Cardiac ventricle fibroblast (primary cell): ENCODE measurements around the gene JMJD7. TPM values are rescaled to one million over a fixed set of nuclear protein-coding genes. Genes with fewer than 3 reads are reported as not detected.

Source experiments
- total RNA-seq: library from RNA; depleted of rRNA; stranded (reverse); fragments of >200 nt; gene quantifications from 2 replicates; pipeline ENCODE4 v1.2.3, GENCODE V29; 2015

Gene JMJD7
- total RNA-seq, result 3.0 and 3.6 TPM in 2 replicates

DNA sequence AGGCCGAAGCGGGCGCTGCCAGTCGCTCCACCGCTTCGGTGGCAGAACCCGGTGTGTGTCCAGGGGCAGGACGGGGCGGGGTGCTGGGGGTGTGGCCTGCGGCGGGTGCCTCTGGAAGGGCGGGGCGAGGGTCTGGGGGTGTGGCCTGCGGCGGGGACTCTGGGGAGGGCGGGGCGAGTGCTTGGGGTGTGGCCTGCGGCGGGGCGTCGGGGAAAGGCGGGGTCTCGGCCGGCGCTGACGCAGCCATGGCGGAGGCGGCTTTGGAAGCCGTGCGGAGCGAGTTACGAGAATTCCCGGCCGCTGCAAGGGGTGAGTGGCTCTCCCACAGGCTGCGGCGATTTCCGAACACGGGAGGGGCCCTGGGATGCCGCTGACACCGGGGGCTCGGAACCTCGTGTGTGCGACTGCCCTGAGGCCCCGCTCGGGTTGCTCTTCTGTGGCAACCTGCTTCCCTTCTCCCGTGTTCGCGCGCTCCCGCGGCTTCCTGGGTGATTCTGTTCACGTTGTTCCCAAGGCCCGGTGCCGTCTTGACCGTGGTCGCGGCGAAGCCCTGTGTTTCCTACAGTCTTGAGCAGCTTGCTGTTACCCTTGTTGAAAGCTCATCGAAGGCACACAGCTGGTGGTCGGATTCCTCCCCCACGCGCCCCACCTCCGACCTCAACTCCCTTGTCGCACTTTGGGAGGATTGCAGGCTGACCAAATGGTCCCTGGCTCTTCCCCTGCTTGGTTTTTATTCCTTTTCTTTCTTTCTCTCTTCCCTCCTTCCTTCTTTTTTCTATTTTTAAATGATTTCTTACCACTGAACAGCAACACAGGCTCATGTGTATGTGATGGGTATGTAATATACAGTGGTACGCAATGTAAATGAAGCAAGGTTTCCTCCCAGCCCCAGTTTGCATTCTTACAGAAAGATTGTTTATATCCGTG is at the start of gene JMJD7:
JMJD7 (plus strand) TSS at position 213 of the 927 bp plus-strand sequence; CDS start at position 246, 33 bp downstream.

DNA sequence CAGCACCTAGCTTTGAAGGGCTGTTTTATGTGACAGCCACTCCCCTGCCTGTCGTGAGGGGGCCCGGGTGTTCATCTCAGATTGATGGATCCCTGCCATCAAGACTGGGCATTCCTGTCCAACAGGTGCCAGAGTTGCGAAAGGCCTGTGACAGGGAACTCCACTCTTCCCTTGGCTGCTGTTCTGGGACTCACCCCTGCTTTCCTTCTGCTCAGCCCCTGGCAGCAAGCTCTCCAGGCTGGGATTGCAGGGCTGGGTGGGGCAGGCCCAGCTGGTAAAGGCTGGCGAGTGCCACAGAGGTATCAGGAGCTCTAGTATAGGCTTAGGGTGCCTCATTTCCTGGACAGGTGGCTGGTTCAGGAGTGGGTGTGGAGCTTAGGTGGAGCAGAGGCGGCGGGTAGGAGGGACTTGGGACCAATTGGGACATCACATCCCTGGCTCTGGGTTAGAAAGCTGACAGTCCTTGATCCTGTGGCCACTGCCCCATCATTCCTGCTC is 10.6 kb downstream of the JMJD7 start, which contains the start of gene PLA2G4B:
PLA2G4B (plus strand) TSS at position 448 of the 498 bp plus-strand sequence. CDS start 67 bp downstream, outside the sequence.

Other genes starting within 250 kb of the JMJD7 start
- 13.7 and 18.6 TPM in 2 replicates for gene MGA, start 167.7 kb upstream of the JMJD7 start, total RNA-seq
- gene MAPKBP1, start 53.6 kb upstream of the JMJD7 start, total RNA-seq, result 4.9 and 5.0 TPM in 2 replicates
- gene PLA2G4B, start 10.8 kb downstream of the JMJD7 start, total RNA-seq, result 0.94 and 2.3 TPM in 2 replicates
- gene SPTBN5, start 66.0 kb downstream of the JMJD7 start, total RNA-seq, result under 0.01 and 0.10 TPM in 2 replicates
- gene EHD4, start 144.5 kb downstream of the JMJD7 start, total RNA-seq, result 5.6 and 5.8 TPM in 2 replicates
- not detected in 2 replicates for gene PLA2G4E, start 192.9 kb downstream of the JMJD7 start, total RNA-seq